GM20431 (cell line): Measurements from ENCODE around the gene CAPN2.
"Not testable (repeated sequence)": the region's sequence is repeated elsewhere in the genome, so short reads cannot be mapped to it uniquely, and the experiment has no call there.

Experiments used
- in situ Hi-C: fragments of 300-500 bp; cut with MseI, MboI; formaldehyde crosslinking; loops from one replicate; pipeline ENCODE4 v1.15.0; 2020; ENCODE audit warnings: low sequenced_read_pairs; ENCODE audit not compliant: unreplicated experiment

The CAPN2 gene

GRCh38 chr1:223815020-223815853 is 102.9 kb downstream of the CAPN2 start:
- in situ Hi-C loops, result no loop called here

- in situ Hi-C loops, result no loop called here
These were observed 103.5 kb downstream of the CAPN2 start for GRCh38 chr1:223815865-223816264.

GRCh38 chr1:223817265-223817664 is 104.9 kb downstream of the CAPN2 start:
- in situ Hi-C loops, result not testable (repeated sequence)

- in situ Hi-C loops, result no loop called here
These were observed 107.6 kb downstream of the CAPN2 start for GRCh38 chr1:223819730-223820514.

- in situ Hi-C loops, result no loop called here
These were observed 108.1 kb downstream of the CAPN2 start for GRCh38 chr1:223820515-223820858.

GRCh38 chr1:223820971-223821370 is 108.6 kb downstream of the CAPN2 start:
- in situ Hi-C loops, result no loop called here

- in situ Hi-C loops, result no loop called here
These were observed 111.9 kb downstream of the CAPN2 start for GRCh38 chr1:223824287-223824686.

GRCh38 chr1:223824712-223825111 is 112.4 kb downstream of the CAPN2 start:
- in situ Hi-C loops, result no loop called here
